ENCODE measurements around the gene ZSCAN9.

GRCh38 chr6:28274888-28275287 lies 49.8 kb downstream of the ZSCAN9 start:
- no peak for TF ChIP-seq CTCF (IDR thresholded peaks at IDR 0.05; ENCODE audit: low read length)
- TF ChIP-seq EZH2 (optimal IDR thresholded peaks at IDR 0.05; ENCODE audit: low read depth, low read length): no peak
- TF ChIP-seq EZH2phosphoT487 (IDR thresholded peaks at IDR 0.05; ENCODE audit: low read length): no peak
